HG02885 (cell line): ENCODE data around the gene AIP.
"Not testable (repeated sequence)": the region's sequence is repeated elsewhere in the genome, so short reads cannot be mapped to it uniquely, and the experiment has no call there.

Experiments used
- ATAC-seq: cut with Tn5 transposase; IDR thresholded peaks from one replicate; pipeline ENCODE4 v1.9.1; 2021; ENCODE audit warnings: mild to moderate bottlenecking; ENCODE audit not compliant: unreplicated experiment, poor library complexity

Gene AIP

DNA sequence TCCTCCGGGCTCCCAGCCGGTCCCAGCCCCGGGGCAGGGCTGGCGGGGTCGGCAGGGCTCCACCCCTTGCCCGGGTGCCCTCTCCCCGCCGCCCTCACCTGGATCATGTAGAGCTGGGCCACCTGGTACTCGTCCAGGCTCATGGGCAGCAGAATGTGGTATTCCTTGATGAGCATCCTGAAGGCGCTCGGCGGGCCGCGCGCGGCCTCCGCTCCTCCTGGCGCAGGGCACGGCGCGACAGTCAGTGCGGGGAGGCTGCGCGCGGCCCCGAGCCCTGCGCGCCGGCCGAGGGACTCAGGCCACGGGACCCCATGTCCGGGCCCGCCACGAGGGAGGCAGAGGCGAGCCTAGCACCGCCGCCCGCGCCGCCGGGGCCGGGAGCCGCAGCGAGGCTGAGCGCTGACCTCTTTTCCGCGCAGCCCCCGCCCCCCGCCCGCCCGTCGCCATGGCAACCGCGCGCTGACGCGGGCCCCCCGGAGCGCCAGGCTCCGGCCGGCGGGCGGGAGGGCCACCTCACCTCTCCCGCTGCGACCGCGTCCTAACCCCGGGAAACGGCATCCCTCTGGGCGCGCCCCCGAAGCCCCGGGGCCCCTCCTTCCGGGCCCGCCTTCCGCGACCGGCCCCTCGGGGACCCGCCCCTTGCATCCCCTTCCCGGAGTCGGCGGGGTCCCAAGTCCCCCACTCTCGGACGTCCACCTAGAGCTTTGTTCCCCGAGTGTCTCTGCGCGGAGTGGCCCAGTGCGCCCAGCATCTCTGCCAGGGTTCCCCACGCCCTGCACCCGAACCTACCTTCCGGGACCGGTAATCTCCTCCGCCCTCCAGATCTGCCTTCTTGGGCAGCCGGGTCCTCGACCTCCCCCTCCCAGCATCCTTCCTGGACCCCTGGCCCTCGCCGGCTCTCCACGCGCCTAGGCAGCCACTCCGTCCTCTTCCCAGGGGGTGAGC, 21.5 kb downstream of the AIP start:
- ATAC-seq, result no peak

GRCh38 chr11:67504950-67505581, 22.2 kb downstream of the AIP start, which contains the start of gene PITPNM1:
PITPNM1 (minus strand) TSS chr11:67505363; CDS start chr11:67504180, 1,183 bp downstream.
- peak; percentile 20 for ATAC-seq

GRCh38 chr11:67505605-67506396, 23.0 kb downstream of the AIP start:
- peak; percentile 22 for ATAC-seq

DNA sequence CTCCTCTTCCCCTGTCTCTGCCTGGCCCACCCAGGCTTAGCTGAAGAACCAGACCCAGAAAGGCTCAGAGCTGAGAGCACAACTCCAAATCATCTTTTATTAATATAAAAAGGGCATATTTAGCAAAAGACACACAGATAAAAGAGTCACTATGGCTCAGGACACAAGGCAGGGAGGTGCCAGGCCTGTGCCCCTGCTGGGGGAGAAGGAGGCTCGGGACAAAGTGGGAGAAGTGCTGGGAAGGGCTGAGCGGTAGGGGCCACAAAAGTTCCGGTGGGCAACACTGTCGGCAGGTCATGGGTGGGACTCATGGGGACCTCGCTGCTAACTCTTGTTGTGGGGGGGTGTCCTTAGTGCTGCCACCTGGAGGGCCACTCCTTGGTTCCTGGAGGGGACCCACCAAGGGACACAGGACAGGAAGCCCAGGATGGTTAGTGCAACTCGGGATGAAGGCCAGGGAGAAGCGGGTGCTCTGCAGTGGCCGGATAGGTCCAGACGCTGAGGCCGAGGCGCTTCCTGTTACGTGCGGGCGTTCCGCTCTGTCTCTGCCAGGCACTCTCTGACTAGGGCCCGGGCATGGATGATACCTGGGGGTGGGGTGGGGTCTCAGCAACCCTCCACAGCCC, 23.7 kb downstream of the AIP start:
- no peak for ATAC-seq

DNA sequence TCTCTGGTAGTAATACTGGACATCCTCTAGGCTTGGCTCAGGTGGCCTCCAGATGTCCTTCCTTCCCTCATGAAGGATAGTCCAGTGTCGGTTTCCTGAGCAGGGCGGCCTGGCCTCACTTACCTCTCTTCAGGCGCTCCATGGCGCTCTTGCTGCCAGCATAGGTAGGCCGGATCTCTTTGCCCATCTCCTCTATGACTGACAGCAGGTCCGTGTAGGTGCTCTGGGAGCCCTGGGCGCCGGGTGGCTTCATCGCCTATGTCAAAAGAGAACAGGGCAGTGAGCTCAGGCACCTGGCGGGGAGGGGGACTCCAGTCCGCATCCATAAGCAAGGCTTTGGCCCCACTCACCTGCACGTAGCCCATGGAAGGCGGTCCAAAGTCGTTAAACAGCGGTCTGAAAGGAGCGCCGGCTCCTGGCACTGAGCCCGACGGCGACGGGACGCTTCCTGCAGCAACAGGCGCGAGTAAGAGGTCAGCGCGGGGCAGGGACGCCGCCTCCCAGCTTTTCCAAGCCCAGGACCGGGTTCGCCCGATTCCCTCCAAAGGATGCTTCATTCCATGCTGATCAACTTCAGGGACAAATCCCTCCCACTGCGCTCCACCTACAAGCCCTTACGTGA, 24.5 kb downstream of the AIP start:
- ATAC-seq, result no peak

DNA sequence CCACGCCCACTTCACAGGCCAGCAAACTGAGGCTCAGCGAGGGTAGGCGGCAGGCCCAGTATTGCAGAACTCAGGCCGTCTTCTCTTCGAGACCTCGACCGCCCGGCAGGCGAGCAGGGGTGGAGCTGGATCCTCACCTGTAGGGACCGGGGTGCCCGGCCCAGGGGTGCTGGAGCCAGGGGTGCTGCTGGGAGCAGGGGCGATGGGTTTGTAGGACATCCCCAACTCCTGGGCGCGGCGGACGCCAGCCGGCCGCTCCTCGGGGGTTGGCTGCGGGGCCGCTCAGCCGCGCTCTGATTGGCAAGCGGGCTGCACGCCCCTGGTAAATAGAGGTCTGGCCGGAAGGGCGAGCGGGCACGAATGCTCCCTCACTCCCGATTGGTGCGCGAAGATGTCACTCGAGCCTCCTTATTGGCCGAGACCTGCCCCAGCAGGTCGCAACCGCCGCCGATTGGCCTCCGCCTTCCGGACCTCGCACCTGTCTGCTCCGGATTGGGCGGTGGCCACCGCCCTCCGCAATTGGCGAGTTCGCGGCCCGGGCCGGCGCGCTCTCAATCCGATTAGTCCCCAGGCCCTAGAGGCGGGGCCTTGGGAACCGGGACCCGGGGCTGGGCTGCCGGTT, 25.1 kb downstream of the AIP start, which contains the start of gene CDK2AP2:
Gene CDK2AP2, minus strand, starts transcription at position 299 of the 622 bp plus-strand sequence. Its CDS starts 80 bp downstream, at position 219.
- peak; percentile 76 for ATAC-seq

GRCh38 chr11:67508486-67509121, 25.8 kb downstream of the AIP start:
- peak; percentile 48 for ATAC-seq

- ATAC-seq, result no peak
Observed at GRCh38 chr11:67510023-67510345, 27.2 kb downstream of the AIP start.

DNA sequence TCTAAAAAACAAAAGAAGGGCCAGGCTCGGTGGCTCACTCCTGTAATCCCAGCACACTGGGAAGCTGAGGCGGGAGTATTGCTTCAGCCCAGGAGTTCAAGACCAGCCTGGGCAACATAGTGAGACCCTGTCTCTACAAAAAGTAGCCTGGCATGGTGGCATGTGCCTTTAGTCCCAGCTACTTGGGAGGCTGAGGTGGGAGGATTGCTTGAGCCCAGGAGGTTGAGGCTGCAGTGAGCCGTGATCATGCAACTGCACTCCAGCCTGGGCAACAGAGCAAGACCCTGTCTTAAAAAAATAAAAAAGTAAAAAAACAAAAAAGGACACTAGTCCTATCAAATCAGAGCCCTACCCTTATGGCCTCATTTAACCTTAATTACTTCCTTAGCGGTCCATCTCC, 28.7 kb downstream of the AIP start:
- not testable (repeated sequence) for ATAC-seq

DNA sequence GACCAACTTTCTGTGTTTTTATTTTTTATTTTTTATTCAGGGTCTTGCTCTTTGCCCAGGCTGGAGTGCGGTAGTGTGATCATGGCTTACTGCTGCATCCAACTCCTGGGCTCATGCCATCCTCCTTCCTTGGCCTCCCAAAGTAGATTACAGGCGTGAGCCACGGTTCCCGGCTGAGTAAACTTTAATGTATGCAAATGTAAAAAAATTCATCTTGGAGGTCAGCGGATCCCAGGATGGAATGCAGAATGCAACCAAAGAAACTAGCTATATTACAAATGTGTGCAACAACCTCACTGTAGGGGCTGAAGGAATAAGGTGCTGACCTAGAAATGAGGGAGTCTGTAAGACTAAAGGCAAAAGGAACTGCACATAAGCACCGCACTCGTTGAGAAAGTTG, 31.3 kb downstream of the AIP start:
- ATAC-seq, result no peak

- ATAC-seq, result no peak
Observed at GRCh38 chr11:67516806-67517205, 34.0 kb downstream of the AIP start.

- no peak for ATAC-seq
Observed at GRCh38 chr11:67517784-67518552, 35.1 kb downstream of the AIP start.

DNA sequence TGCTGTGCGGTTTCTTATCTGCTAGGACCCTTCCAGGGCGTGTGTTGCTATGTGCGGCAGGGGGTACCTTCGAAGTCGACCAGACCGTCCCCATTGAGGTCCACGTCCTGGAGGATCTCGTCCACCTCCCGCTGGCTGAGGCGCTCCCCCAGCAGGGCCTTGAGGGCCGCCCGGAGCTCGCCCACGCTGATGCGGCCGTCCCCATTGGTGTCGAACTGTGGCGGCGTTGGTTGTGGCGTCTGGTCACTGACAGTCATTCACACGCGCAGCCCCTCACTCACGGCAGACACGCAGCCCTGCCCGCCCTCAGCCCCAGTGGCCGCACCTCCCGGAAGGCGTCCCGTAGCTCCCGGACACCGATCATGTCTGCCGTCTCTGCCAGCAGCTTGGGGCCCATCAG, 36.9 kb downstream of the AIP start:
- ATAC-seq, result no peak

DNA sequence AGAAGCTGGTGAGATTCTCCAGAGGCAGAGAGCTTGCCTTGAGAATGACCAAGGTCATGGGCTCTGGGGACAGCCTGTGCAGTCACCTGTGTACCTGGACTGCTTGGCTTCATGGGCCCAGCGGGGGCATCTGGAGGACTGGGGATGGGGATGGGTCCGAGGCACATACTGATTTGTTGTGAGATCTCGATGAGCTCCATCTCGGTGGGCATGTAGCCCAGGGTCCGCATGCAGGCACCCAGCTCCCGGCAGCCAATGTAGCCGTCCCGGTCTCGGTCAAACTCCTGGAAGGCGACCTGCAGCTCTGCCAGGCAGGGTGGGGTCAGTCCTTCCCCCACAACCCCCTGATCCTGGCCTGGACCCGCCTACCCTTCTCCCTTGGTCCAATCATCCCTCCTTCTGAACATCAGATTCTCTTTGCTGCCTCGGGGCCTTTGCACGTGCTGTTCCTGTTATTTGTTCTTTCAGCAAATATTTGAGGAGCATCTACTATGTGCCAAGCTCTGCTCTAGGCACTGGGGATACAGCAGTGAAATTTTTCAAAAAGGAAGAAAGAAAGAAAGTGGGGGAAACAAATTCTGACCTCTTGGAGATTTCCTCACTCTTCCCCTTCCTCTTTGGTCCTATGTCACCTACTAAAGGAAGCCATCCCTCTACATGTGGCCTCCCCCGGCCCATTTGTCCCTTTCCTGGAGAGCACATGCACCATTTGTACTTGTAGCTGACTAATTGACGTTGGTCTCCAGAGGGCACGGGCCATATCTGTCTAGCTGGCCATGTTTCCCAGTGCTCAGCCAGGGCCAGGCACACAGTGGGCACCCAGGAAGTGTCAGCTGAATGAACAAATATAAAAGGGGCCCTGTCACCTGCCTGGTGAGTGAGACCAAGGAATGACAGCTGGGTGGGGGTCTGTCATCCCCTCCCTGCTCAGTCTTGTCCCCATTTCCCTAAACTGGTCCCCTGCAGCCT, 38.3 kb downstream of the AIP start:
- ATAC-seq, result no peak

DNA sequence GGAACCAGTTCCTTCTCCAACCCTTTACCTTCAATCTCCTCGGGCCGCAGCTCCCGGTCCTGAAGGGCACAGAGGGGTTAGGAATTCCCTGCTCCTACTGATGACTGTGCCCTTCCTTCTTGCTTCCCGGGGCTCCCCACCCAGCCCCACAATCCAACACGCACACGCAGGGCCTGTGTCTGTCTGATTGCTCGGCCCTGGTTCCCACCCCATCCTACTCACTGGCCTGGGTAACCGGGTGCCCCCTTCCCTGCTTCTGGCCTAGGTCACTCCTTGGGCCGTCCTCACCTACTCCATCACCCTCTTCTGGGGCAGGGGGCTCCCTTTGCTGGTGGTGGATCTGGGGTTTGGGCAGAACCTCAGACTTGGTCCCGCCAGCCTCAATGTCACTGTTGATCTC, 39.1 kb downstream of the AIP start:
- ATAC-seq, result no peak

DNA sequence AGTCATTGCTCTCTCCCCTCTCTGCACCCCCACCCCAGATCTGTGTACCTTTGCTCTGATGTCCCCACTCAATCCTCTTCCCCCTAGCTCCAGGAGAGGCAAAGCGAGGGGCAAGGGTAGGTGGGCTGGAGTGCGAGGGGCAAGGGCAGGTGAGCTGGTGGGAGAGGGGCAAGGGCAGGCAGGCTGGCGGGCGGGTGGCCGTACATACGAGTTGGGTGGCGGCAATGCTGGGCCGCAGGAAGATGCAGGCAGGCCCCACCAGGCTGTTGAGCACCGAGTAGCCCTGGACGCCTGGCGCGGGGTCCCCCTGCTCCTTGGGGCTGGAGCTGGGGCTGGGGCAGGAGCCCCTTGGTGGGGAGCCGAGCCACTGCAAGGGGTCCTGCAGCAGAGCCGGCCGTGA, 39.5 kb downstream of the AIP start:
- no peak for ATAC-seq
